IPS-11a (cell line): Measurements from ENCODE around the gene CCDC33.
"Not testable (repeated sequence)": the region's sequence is repeated elsewhere in the genome, so short reads cannot be mapped to it uniquely, and the experiment has no call there.

Experiments
- H3K4me3 ChIP-seq: one replicate; pipeline ENCODE4 v1.5.1; 2013; ENCODE audit warnings: low read depth, low read length, control low read depth

CCDC33 gene

DNA sequence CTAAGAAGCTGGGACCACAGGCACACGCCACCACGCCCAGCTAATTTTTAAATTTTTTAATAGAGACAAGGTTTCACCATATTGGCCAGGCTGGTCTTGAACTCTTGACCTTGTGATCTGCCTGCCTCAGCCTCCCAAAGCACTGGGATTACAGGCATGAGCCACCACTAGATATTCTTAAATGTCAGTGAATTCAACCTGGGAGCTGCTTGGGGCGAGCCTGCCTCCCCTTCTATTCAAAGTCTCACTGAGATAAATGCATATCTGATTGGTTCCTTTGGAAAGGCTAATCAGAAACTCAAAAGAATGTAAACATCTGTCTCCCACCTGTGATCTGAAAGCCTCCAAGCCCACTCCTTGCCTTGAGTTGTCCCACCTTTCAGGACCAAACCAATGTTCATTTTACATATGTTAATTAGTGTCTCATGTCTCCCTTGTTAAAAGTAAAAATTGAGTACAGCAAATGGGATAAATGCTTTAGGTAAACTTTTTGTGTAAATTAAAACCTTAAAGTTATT lies 116.3 kb downstream of the CCDC33 start:
- H3K4me3 ChIP-seq = no peak overlapping the region

GRCh38 chr15:74353992-74354391 lies 117.9 kb downstream of the CCDC33 start:
- H3K4me3 ChIP-seq = not testable (repeated sequence)

GRCh38 chr15:74356050-74356449 lies 119.9 kb downstream of the CCDC33 start:
- not testable (repeated sequence) for H3K4me3 ChIP-seq

DNA sequence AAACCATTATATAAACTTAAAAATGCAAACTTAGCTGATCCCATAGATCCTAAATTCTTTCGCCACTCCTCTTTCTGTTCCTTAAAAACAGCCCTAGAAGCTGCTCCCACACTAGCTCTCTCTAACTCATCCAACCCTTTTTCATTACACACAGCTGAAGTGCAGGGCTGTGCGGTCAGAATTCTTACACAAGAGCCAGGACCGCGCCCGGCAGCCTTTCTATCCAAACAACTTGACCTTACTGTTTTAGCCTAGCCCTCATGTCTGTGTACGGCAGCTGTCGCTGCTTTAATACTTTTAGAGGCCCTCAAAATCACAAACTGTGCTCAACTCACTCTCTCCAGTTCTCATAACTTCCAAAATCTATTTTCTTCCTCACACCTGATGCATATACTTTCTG lies 121.4 kb downstream of the CCDC33 start:
- H3K4me3 ChIP-seq = not testable (repeated sequence)

DNA sequence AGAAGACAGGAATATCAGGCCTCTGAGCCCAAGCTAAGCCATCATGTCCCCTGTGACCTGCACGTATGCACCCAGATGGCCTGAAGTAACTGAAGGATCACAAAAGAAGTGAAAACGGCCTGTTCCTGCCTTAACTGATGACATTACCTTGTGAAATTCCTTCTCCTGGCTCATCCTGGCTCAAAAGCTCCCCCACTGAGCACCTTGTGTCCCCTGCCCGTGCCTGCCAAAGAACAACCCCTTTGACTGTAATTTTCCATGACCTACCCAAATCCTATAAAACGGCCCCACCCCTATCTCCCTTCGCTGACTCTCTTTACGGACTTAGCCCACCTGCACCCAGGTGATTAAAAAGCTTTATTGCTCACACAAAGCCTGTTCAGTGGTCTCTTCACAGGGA lies 123.2 kb downstream of the CCDC33 start:
- H3K4me3 ChIP-seq = not testable (repeated sequence)

GRCh38 chr15:74360855-74361254 lies 124.7 kb downstream of the CCDC33 start:
- not testable (repeated sequence) for H3K4me3 ChIP-seq

GRCh38 chr15:74362482-74362881 lies 126.4 kb downstream of the CCDC33 start:
- H3K4me3 ChIP-seq = no peak overlapping the region

- peak overlapping the region; percentile 44 for H3K4me3 ChIP-seq
Measured at GRCh38 chr15:74364936-74365597, 128.9 kb downstream of the CCDC33 start.

- peak overlapping the region; percentile 44 for H3K4me3 ChIP-seq
Measured at GRCh38 chr15:74365598-74366445, 129.7 kb downstream of the CCDC33 start.

DNA sequence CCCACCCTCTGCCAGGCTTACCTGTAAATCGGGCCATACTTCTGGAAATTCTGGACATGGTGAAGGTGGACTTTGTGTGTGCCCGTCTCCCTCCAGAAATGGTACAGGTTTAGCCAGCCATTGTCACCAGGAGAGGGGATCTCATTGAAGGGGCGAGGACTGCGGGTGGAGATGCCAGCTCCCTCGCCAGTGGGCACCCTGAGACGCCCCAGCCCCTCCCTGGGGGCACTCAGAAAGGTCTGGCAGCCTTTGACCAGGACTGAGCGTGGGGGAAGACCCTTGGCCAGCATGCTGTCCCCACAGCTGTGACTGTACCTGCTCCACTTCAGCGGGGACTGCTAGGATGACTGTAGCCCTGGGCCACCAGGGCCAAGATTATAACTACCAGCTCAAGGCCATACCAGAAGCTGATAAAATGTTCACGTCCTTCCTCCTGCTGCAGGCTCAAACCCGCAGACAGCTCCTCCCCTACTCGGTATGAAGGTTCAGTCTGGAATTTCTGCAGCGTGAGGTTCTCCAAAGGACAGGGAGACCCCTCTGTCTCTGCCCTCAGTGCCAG lies 131.2 kb downstream of the CCDC33 start, which contains the start of gene CYP11A1:
CYP11A1 (minus strand) TSS at position 351 of the 559 bp plus-strand sequence; CDS start at position 290, 61 bp downstream.
- no peak within 1 kb of the TSS for H3K4me3 ChIP-seq

DNA sequence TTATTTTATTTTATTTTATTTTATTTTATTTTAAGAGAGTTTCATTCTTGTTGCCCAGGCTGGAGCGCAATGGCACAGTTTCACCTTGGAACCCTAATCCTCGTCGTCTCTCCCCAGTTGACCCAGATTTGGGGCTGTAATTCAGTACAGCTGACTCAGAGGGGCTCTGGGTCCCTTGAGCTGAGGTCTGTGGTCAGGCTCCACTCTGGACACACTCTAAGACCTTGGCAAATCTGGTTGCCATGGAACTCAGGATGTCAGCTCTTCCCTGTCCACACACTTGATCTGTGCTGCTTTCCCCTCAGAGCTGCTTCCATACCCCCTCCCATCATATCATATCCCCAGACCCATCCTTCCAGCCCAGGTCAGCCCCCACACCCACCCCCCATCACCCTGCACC lies 132.0 kb downstream of the CCDC33 start:
- H3K4me3 ChIP-seq = no peak overlapping the region

DNA sequence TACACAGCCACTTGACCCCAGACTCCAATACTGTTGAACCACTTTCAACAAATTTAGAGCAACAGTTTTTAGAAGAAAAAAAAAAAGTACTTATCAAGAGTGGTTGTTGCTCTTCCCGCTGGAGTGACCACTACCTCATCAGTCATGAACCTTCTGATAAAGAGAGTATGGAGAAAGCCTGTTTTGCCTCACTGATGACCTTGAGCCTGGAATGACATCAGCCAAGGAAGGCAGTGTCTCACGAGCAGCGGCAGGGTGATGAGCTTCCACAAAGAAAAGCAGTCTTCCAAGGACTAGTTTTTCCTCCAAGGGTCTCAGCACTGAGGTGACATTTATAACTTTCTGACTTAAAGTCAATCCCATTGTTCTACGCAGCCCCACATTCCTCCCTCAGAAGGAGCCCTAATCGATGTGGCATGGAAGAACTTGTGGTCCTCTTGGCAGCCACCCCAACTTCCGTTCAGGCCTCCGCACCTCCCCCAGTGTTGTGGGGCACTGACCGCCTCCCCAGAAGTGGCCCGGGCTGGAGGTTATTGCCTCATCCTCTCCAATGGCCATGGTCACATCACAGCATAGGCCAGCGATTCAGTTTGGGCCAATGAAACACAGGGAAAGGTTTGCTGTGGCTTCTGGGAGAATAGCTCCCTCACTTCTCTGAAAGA lies 133.1 kb downstream of the CCDC33 start:
- no peak overlapping the region for H3K4me3 ChIP-seq

DNA sequence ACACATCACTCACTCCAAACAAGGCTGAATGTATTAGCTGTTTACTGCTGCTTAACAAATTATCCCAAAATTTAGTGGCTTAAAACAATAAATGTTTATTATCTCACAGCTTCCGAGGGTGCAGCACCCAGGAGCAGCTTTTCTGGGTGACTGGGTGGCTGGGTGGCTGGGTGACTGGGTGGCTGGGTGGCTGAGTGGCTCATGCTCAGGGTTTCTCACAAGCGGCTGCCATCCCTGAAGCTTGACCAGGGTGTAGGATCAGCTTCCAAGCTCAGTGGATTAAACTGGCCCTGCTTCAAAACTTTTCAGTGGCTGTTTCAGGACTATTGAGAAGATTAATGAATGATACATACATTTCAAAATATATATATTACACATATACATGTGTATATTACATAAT lies 133.6 kb downstream of the CCDC33 start:
- no peak overlapping the region for H3K4me3 ChIP-seq

GRCh38 chr15:74370471-74370870 lies 134.3 kb downstream of the CCDC33 start:
- no peak overlapping the region for H3K4me3 ChIP-seq

- no peak overlapping the region for H3K4me3 ChIP-seq
Measured at GRCh38 chr15:74373056-74373650, 137.0 kb downstream of the CCDC33 start.

- H3K4me3 ChIP-seq = peak overlapping the region; percentile 46
Measured at GRCh38 chr15:74373731-74374647, 137.9 kb downstream of the CCDC33 start.

DNA sequence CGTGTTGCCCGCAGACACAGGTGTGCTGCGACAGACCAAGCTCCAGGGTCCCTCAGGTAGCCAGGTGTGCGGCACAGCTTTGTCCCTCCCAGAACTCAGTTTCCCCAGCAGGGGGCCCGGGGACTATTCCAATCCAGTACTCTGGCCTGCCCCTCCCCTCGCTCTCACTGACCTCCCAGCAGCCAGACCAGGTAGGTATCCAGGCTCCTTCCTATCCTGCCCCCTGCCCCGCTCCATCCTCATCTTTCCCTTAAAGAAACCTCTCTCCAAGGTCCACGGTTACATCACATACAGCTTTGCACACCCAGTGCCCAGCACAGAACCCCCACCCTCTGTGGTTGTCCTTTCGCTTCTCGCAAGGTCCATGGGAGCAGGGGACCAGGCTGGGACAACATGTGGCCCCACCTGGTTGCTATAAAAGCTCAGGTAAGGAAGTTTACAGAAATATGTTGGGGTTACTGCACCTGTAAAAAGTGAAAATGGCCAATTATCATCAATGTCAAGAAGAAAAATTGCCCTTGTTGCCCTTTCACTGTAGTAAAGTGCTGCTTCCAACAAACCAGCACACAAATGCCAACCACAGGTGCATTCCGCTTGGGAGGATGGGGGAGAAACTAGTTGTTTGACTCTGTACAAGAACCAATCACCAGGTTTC lies 138.6 kb downstream of the CCDC33 start:
- H3K4me3 ChIP-seq = peak overlapping the region; percentile 46

DNA sequence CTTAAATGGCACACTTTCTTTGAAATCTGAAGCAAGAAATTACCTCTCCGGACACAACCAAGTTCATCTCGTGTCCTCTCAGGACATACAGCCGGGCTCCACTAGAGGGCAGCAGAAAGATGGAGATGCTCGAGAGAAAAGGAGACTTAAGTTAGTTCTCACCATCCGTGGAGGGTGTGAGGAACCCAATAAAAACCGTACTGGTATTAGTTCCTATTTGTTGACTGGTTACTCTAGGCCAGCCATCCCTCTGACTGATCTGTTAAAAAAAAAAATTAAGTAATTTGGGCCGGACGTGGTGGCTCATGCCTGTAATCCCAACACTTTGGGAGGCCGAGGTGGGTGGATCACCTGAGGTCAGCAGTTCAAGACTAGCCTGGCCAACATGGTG lies 139.2 kb downstream of the CCDC33 start:
- no peak overlapping the region for H3K4me3 ChIP-seq

DNA sequence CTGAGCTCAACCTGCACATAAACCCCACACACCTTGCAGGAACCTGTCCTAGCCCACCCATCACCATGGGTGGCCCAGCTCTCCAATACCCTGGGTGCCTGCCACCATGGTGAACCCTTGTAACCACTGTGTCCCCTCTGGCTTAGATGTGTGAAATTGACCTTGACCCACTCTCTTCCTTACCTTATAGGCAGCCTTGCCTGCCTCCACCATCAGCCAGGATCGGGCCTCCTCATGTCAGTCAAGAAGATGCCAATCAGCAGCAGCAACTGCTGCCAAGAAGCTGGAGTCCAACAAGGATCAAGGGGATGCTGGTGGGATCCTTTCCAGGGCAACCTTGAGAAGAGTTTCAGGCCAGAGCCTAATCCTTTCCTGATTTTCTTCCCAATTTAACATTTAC lies 140.1 kb downstream of the CCDC33 start:
- no peak overlapping the region for H3K4me3 ChIP-seq
